Natural killer cell (primary cell): ENCODE measurements around the gene KCNJ11. TPM values are rescaled to one million over a fixed set of nuclear protein-coding genes. Genes with fewer than 3 reads are reported as not detected.

Experiments used
- ATAC-seq, 3 donors: fragments of 150-1000 bp in 2 of 3; fragments of 200-7000 bp in 1 of 3; cut with Tn5 transposase; 1 replicate in 1 of 3; 2 replicates in 2 of 3; pipeline ENCODE4 v1.10.0; 2021; ENCODE audit warnings: mild to moderate bottlenecking in 2 of 3, moderate library complexity in 2 of 3
- DNase-seq, 2 donors: peaks; one replicate each; pipeline versions ENCODE4 v3.0.0 to v3.0.0-alpha.2; 2013 to 2021; ENCODE audit warnings: mixed read lengths in 1 of 2
- H3K27ac ChIP-seq: one replicate; pipeline ENCODE4 v1.5.1; 2013; ENCODE audit warnings: mild to moderate bottlenecking, low read length
- H3K27me3 ChIP-seq: one replicate; pipeline ENCODE4 v1.6.1; 2013; ENCODE audit warnings: low read length; ENCODE audit not compliant: control insufficient read depth, insufficient read depth
- H3K36me3 ChIP-seq: one replicate; pipeline ENCODE4 v1.6.1; 2013; ENCODE audit warnings: low read length; ENCODE audit not compliant: control insufficient read depth, insufficient read depth
- H3K4me1 ChIP-seq: one replicate; pipeline ENCODE4 v1.6.1; 2013; ENCODE audit warnings: low read length; ENCODE audit not compliant: control insufficient read depth, insufficient read depth
- H3K4me3 ChIP-seq: one replicate; pipeline ENCODE4 v1.5.1; 2013; ENCODE audit warnings: low read length
- H3K9me3 ChIP-seq: one replicate; pipeline ENCODE4 v1.6.1; 2013; ENCODE audit warnings: low read length; ENCODE audit not compliant: control insufficient read depth, insufficient read depth
- H3K27ac Mint-ChIP-seq, 2 donors: one replicate each; pipeline ENCODE4 v1.8.0; 2022; ENCODE audit warnings: mild to moderate bottlenecking in 2 of 2, mixed read lengths in 2 of 2, moderate library complexity in 1 of 2
- H3K27me3 Mint-ChIP-seq, 2 donors: one replicate each; pipeline ENCODE4 v1.8.0; 2022; ENCODE audit warnings: low read depth in 2 of 2, mixed read lengths in 2 of 2
- H3K36me3 Mint-ChIP-seq: one replicate; pipeline ENCODE4 v1.8.0; 2022; ENCODE audit warnings: mixed read lengths
- H3K4me1 Mint-ChIP-seq, 2 donors: one replicate each; pipeline ENCODE4 v1.8.0; 2022; ENCODE audit warnings: mixed read lengths in 2 of 2
- H3K4me3 Mint-ChIP-seq: one replicate; pipeline ENCODE4 v1.8.0; 2022; ENCODE audit warnings: mild to moderate bottlenecking, moderate library complexity, mixed read lengths
- H3K9me3 Mint-ChIP-seq, 2 donors: one replicate each; pipeline ENCODE4 v1.8.0; 2022; ENCODE audit warnings: mixed read lengths in 2 of 2
- WGBS: methylation state at CpG from one replicate; pipeline ENCODE4 v1.1.7; 2013; ENCODE audit warnings: missing lambda C conversion rate; ENCODE audit not compliant: insufficient coverage; 5-methylcytosine and 5-hydroxymethylcytosine counted together
- intact Hi-C: fragments of 100-400 bp; cut with micrococcal nuclease; formaldehyde crosslinking; loops from one replicate; pipeline ENCODE4 v1.14.2; 2022
- total RNA-seq, 4 donors: library from RNA; stranded (reverse); fragments of 120-200 nt in 1 of 4; gene quantifications; one replicate each; pipeline versions ENCODE4 v1.2.3 to v1.2.4, GENCODE V29; 2013 to 2022
- TF ChIP-seq, protein P1 (sequence below): fragments of 200-600 bp; IDR thresholded peaks from one replicate; pipeline ENCODE4 v1.8.0; 2022; ENCODE audit warnings: antibody characterized with exemption

The KCNJ11 gene
- total RNA-seq, 3 donors from 2014 or later (not counting 1 experiment from before 2014, with no cell fraction given), result 1.00 TPM; not detected in 2

GRCh38 chr11:17354601-17354991, 33.9 kb downstream of the KCNJ11 start:
- no peaks in the 10 kb centered on the region for H3K9me3 ChIP-seq
- DNase-seq, result peak; percentile 32 to 82
- WGBS, result 71% methylated on average over 3 of the region's 3 CpGs
- Mint-ChIP-seq H3K27ac (peak overlapping the region; percentile 88), H3K4me1 (peaks cover 36 to 38% of the 10 kb centered on the region in 2 donors), H3K27me3 (no peaks in the 10 kb centered on the region), H3K4me3 (peak overlapping the region; percentile 93), H3K9me3 (no peaks in the 10 kb centered on the region), H3K36me3 (no peaks in the 10 kb centered on the region)
- peak; percentile 28 to 54 (median 30) for ATAC-seq
- peaks cover 20% of the 10 kb centered on the region for H3K4me1 ChIP-seq
- intact Hi-C loops, result loop anchor here (1.0 to 10.0 kb wide), 3 partner anchors 120 to 150 kb away; partner anchors contain the start of gene PIK3C2A
- H3K4me3 ChIP-seq, result no peak overlapping the region
- H3K36me3 ChIP-seq, result no peaks in the 10 kb centered on the region
- TF ChIP-seq, protein P1, sequence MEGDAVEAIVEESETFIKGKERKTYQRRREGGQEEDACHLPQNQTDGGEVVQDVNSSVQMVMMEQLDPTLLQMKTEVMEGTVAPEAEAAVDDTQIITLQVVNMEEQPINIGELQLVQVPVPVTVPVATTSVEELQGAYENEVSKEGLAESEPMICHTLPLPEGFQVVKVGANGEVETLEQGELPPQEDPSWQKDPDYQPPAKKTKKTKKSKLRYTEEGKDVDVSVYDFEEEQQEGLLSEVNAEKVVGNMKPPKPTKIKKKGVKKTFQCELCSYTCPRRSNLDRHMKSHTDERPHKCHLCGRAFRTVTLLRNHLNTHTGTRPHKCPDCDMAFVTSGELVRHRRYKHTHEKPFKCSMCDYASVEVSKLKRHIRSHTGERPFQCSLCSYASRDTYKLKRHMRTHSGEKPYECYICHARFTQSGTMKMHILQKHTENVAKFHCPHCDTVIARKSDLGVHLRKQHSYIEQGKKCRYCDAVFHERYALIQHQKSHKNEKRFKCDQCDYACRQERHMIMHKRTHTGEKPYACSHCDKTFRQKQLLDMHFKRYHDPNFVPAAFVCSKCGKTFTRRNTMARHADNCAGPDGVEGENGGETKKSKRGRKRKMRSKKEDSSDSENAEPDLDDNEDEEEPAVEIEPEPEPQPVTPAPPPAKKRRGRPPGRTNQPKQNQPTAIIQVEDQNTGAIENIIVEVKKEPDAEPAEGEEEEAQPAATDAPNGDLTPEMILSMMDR, result peak; percentile 80
- no peak overlapping the region for H3K27ac ChIP-seq
- no peaks in the 10 kb centered on the region for H3K27me3 ChIP-seq

DNA sequence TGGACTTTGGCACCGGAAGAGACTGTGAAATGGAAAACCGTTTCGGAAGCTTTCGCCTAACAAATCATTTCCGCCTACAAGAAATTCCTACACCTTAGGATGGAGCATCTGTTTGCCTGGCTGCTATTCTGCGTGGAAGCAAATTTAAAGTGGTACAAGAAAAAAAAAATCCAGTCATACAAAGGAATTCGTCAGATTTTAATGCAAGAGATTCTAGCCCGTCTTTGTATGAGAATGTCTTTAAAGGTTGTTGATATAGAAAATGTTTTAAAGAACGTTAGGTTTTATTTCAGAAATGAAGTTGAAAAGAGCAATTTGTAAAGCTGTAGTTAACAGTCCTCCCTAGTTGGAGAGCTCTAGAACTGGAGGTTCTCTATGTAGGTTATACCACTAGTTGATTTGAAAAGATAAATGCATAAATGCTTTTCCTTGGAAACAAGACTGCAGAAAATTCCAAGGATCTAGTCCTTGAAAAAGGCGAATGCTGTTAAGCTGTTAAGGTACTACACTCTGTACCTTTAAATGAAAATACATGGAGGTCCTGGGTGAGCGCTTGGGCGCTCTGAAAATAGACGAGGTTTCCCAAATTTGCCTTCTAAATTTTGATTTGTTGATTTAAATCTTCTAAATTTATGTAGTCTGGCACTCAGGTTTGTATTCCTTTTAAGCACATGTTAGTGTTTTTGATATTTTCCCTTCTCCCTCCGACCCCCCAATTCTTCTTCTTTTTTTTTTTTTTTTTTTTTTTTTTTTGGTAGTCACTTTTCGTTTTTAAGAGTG, 34.4 kb downstream of the KCNJ11 start:
- intact Hi-C loops, result loop anchor here (1.0 to 10.0 kb wide), 3 partner anchors 119 to 150 kb away; partner anchors contain the start of gene PIK3C2A
- Mint-ChIP-seq H3K4me3 (peak overlapping the region; percentile 93), H3K36me3 (no peaks in the 10 kb centered on the region), H3K27ac (peak overlapping the region; percentile 88), H3K9me3 (no peaks in the 10 kb centered on the region), H3K27me3 (no peaks in the 10 kb centered on the region), H3K4me1 (peaks cover 36 to 38% of the 10 kb centered on the region in 2 donors)
- 13% methylated on average over 13 of the region's 15 CpGs for WGBS
- Histone ChIP-seq H3K27me3 (no peaks in the 10 kb centered on the region), H3K4me3 (peak overlapping the region; percentile 41), H3K4me1 (peaks cover 20% of the 10 kb centered on the region), H3K36me3 (no peaks in the 10 kb centered on the region), H3K9me3 (no peaks in the 10 kb centered on the region), H3K27ac (no peak overlapping the region)
- TF ChIP-seq, protein P1, result no peak
- ATAC-seq, result no peak
- peak in 1 of 2 donors; percentile 14 for DNase-seq

DNA sequence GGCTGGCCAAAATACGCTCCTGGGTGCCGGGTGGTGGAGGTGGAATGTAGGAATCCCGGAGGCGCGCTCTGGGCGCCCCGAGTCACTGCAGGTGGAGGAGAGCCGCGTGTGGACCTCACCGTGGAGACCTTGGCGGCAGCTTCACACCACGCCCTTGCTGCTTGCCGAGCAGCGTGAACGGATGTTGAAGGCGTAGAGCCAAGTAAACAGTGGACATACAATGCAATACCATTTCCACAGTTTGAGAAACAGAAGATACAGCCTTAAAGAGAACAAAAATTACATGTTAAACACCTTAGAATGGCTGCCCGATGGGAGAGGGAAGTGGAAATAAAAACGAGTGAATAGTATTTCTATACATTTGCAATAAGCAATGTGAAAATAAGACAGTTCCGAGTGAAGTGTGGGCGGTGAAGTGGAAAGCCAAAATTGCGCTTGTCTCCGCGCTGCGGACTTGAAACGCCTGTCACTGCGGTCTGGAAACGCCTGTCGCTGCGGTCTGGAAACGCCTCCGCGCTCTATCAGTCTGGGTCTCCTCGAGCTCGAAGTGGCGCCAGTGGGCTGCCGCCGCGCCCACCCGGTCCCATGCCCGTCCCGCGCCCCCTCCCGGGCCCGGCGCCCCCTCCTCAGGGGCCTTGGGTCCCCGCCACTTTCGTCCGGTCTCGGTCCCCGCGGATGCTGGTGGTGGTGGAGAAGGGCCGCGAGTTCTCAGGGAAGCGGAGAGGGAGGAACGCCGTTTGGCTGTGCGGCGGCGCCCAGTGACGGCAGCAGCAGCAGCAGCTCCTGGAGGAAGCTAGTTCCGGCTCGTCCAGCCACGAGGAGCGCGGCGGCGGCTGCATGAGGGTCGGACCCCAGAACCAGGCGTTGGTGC, 35.3 kb downstream of the KCNJ11 start:
- H3K4me3 Mint-ChIP-seq, result peak overlapping the region; percentile 93
- Histone ChIP-seq H3K9me3 (no peaks in the 10 kb centered on the region), H3K4me3 (peak overlapping the region; percentile 41), H3K27ac (peak overlapping the region; percentile 37), H3K4me1 (peaks cover 20% of the 10 kb centered on the region), H3K27me3 (no peaks in the 10 kb centered on the region), H3K36me3 (no peaks in the 10 kb centered on the region)
- peak overlapping the region; percentile 88 for H3K27ac Mint-ChIP-seq
- intact Hi-C loops, result loop anchor here (5.0 to 10.0 kb wide), 2 partner anchors 118 to 146 kb away; partner anchors contain the start of gene PIK3C2A
- peaks cover 36 to 38% of the 10 kb centered on the region in 2 donors for H3K4me1 Mint-ChIP-seq
- DNase-seq (peak; percentile 53 to 71), ATAC-seq (peak; percentile 41 to 61 (median 47))
- TF ChIP-seq, protein P1, result no peak
- no peaks in the 10 kb centered on the region for H3K27me3 Mint-ChIP-seq
- WGBS, result under 1% methylated on average over 69 of the region's 69 CpGs
- no peaks in the 10 kb centered on the region for H3K9me3 Mint-ChIP-seq
- H3K36me3 Mint-ChIP-seq, result no peaks in the 10 kb centered on the region
